Keratinocyte (primary cell): ENCODE measurements around the gene GFRAL.

Source experiments
- EZH2 ChIP-seq: IDR thresholded peaks from one replicate; pipeline ENCODE4 v1.6.1; 2012; ENCODE audit warnings: inconsistent platforms, mild to moderate bottlenecking, low read length, moderate library complexity
- TF ChIP-seq, protein P1 (sequence below), 3 experiments: IDR thresholded peaks in 1 of 3; conservative IDR thresholded peaks in 1 of 3; optimal IDR thresholded peaks in 1 of 3; 2 replicates in 2 of 3; 3 replicates in 1 of 3; pipeline versions ENCODE3 to v1.5.1; 2011; ENCODE audit warnings: low read length in 3 of 3, mild to moderate bottlenecking in 3 of 3, moderate library complexity in 2 of 3, control low read depth in 1 of 3, inconsistent platforms in 1 of 3; ENCODE audit not compliant: insufficient read depth in 2 of 3; ENCODE audit errors: extremely low read depth in 1 of 3

DNA sequence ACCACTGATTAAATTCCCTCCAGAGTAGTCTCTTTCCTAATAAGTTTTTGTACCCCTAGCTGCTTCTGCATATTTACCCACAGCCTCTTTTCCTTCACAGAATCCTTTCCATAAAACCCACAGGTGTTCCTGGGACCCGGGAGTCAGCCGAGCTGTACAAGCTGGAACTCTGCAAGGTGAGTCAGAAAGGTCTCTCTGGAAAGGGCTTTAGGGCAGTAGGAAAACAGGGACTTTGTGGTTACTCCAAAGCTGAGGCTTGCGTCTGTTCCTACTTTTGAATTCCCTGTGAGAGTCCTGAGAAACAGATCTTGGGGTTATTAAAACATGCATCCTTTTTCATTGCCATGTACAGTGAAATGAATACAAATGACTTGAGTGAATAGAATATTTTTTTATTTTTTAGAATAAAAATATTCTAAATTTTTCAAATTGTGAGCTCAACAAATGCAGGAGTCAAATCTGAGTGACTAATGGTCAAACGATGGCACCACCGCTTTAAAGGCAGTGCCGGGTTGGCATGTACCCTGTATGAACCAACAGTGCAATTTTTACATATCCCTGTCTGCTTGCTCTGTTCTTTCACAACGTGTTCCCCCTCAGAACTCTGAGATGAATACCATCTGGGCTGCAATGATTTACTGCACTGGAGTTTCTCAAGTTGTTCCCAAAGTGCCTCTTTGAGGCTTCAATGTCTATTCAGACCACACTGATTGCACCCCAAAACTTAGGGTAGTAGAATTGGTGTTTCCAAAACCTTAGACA lies 78.4 kb downstream of the GFRAL start:
- TF ChIP-seq EZH2: no peak
- TF ChIP-seq, protein P1, sequence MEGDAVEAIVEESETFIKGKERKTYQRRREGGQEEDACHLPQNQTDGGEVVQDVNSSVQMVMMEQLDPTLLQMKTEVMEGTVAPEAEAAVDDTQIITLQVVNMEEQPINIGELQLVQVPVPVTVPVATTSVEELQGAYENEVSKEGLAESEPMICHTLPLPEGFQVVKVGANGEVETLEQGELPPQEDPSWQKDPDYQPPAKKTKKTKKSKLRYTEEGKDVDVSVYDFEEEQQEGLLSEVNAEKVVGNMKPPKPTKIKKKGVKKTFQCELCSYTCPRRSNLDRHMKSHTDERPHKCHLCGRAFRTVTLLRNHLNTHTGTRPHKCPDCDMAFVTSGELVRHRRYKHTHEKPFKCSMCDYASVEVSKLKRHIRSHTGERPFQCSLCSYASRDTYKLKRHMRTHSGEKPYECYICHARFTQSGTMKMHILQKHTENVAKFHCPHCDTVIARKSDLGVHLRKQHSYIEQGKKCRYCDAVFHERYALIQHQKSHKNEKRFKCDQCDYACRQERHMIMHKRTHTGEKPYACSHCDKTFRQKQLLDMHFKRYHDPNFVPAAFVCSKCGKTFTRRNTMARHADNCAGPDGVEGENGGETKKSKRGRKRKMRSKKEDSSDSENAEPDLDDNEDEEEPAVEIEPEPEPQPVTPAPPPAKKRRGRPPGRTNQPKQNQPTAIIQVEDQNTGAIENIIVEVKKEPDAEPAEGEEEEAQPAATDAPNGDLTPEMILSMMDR (optimal IDR thresholded peaks at IDR 0.05 in 1 of 3, IDR thresholded peaks at IDR 0.05 in 1 of 3, conservative IDR thresholded peaks at IDR 0.05 in 1 of 3; ENCODE audit: extremely low read depth in 1 of 3, insufficient read depth in 2 of 3, low read length in 3 of 3): no peak
